Umbilical cord (tissue), 2 donors: ENCODE data around the gene CCDC57. TPM values are rescaled to one million over a fixed set of nuclear protein-coding genes. Genes with fewer than 3 reads are reported as not detected.

Experiments
- DNase-seq: peaks from one replicate; pipeline ENCODE4 v3.0.0-alpha.2; 2015; ENCODE audit warnings: low spot score
- total RNA-seq: library from RNA; depleted of rRNA; stranded (reverse); fragments of >200 nt; gene quantifications from one replicate; pipeline ENCODE4 v1.2.3, GENCODE V29; 2014; ENCODE audit warnings: low replicate concordance; ENCODE audit not compliant: insufficient read depth

CCDC57 gene
- total RNA-seq, 1 donor from 2014 or later, result 17.1 TPM

DNA sequence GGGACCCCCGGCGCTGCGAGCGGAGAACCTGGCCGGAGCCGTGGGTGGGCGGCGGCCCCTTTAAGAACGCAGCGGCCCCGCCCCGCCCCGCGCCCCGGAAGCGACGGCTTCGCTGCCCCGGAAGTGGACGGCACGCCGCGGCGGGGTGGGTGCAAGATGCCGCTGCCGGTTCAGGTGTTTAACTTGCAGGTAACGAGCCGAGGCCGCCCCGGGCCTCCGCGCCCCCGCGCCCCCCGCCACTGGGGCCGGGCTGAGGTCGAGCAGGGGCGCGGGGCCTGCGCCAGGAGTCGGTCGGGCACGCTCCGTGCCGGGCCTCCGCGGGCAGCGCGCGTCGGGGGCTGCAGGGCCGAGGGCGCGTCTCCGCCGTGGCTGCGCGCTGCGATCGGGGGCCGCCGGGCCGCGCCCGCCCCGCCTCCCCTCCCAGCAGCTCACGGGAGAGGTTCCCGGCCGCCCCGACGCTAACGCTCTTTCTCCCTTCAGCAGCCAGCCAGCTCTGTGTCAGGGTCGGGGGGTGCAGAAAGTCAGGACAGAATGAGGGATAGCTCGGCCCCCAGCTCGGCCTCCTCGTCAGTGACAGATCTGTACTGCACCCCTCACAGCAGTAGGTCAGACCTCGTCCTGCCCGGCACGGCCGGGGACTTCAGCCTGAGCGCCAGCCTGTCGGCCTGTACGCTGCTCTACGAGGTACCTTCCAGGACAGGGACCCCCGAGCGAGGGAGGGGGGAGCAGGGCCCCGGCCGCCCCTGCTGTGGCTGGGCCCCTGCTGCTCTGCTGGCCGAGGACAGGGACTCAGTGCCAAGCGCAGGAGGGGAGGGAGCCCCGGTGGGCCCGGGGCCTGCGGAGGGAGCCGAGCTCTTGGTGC lies 160.6 kb downstream of the CCDC57 start, which contains the start of the genes GPS1 and RFNG:
Gene GPS1 (plus strand): TSS at position 123 of the 862 bp plus-strand sequence. CDS start 34 bp downstream, at position 157.
Gene RFNG (minus strand): TSS at position 36 of the 862 bp plus-strand sequence. CDS start 45 bp downstream, outside the sequence.
- peak; percentile 69 for DNase-seq

Other genes starting within 250 kb of the CCDC57 start
- gene ASPSCR1, start 235.2 kb downstream of the CCDC57 start, total RNA-seq, result 24.1 TPM
- gene CENPX, start 190.0 kb downstream of the CCDC57 start, total RNA-seq, result 1.2 TPM
- 4.6 TPM for gene LRRC45, start 189.5 kb downstream of the CCDC57 start, total RNA-seq
- gene RAC3, start 181.2 kb downstream of the CCDC57 start, total RNA-seq, result 8.7 TPM
- gene DCXR, start 175.1 kb downstream of the CCDC57 start, total RNA-seq, result 22.4 TPM
- 33.2 TPM for gene RFNG, start 161.0 kb downstream of the CCDC57 start, total RNA-seq
- gene GPS1, start 160.9 kb downstream of the CCDC57 start, total RNA-seq, result 39.7 TPM
- 83.3 TPM for gene DUS1L, start 147.0 kb downstream of the CCDC57 start, total RNA-seq
- gene FASN, start 114.6 kb downstream of the CCDC57 start, total RNA-seq, result 14.2 TPM
- 140 TPM for gene SLC16A3, start 16.2 kb upstream of the CCDC57 start, total RNA-seq
- gene CSNK1D, start 60.9 kb upstream of the CCDC57 start, total RNA-seq, result 50.3 TPM
- gene CD7, start 104.8 kb upstream of the CCDC57 start, total RNA-seq, result 2.9 TPM
- gene SECTM1, start 120.9 kb upstream of the CCDC57 start, total RNA-seq, result 6.7 TPM
- gene TEX19, start 146.4 kb upstream of the CCDC57 start, total RNA-seq, result not detected
- gene UTS2R, start 158.9 kb upstream of the CCDC57 start, total RNA-seq, result 0.48 TPM
- gene HEXD, start 205.5 kb upstream of the CCDC57 start, total RNA-seq, result 12.5 TPM
- gene OGFOD3, start 205.7 kb upstream of the CCDC57 start, total RNA-seq, result 8.4 TPM
- 38.0 TPM for gene CYBC1, start 237.9 kb upstream of the CCDC57 start, total RNA-seq
- 39.7 TPM for gene NARF, start 245.9 kb upstream of the CCDC57 start, total RNA-seq